MM.1S (cell line): ENCODE measurements around the gene KIAA1217.

ENCODE experiments used
- DNase-seq: peaks from one replicate; pipeline ENCODE4 v3.0.0-alpha.2; 2015
- H2AFZ ChIP-seq: fragments of 300-600 bp; sonication (generic); 2 replicates; pipeline ENCODE4 v1.6.0; 2016; ENCODE audit warnings: antibody characterized with exemption, low read length
- H3F3A ChIP-seq: fragments of 300-600 bp; sonication (generic); 2 replicates; pipeline ENCODE4 v1.6.1; 2016; ENCODE audit warnings: mild to moderate bottlenecking, antibody characterized with exemption, low read length, moderate library complexity, mixed read lengths; ENCODE audit not compliant: insufficient read depth
- H3K27ac ChIP-seq: fragments of 300-600 bp; sonication (generic); 2 replicates; pipeline ENCODE4 v1.5.1; 2016; ENCODE audit warnings: mild to moderate bottlenecking, low read length
- H3K27me3 ChIP-seq: fragments of 300-600 bp; sonication (generic); replicated peaks from 2 replicates; pipeline ENCODE4 v1.6.0; 2016; ENCODE audit warnings: low read length; ENCODE audit not compliant: insufficient read depth
- H3K36me3 ChIP-seq: fragments of 300-600 bp; sonication (generic); replicated peaks from 2 replicates; pipeline ENCODE4 v1.6.1; 2016; ENCODE audit warnings: mild to moderate bottlenecking, low read length, mixed read lengths; ENCODE audit not compliant: insufficient read depth
- H3K4me1 ChIP-seq: fragments of 300-600 bp; sonication (generic); 2 replicates; pipeline ENCODE4 v1.6.1; 2016; ENCODE audit warnings: low read length, mixed read lengths
- H3K4me2 ChIP-seq: fragments of 300-600 bp; sonication (generic); 2 replicates; pipeline ENCODE4 v1.6.0; 2016; ENCODE audit warnings: low read depth, low read length
- H3K4me3 ChIP-seq: fragments of 300-600 bp; sonication (generic); 2 replicates; pipeline ENCODE4 v1.5.1; 2016; ENCODE audit warnings: low read length, mixed read lengths
- H3K79me2 ChIP-seq: fragments of 300-600 bp; sonication (generic); 2 replicates; pipeline ENCODE4 v1.6.1; 2016; ENCODE audit warnings: mixed run types, low read length, mixed read lengths
- H3K9ac ChIP-seq: fragments of 300-600 bp; sonication (generic); 2 replicates; pipeline ENCODE4 v1.6.1; 2016; ENCODE audit warnings: low read length, mixed read lengths
- H3K9me2 ChIP-seq: fragments of 300-600 bp; sonication (generic); replicated peaks from 2 replicates; pipeline ENCODE4 v1.6.1; 2016; ENCODE audit warnings: mild to moderate bottlenecking, low read length, mixed read lengths; ENCODE audit not compliant: insufficient read depth
- H3K9me3 ChIP-seq: fragments of 300-600 bp; sonication (generic); replicated peaks from 2 replicates; pipeline ENCODE4 v1.6.1; 2016; ENCODE audit warnings: mild to moderate bottlenecking, low read length, mixed read lengths; ENCODE audit not compliant: insufficient read depth
- H4K20me1 ChIP-seq: fragments of 300-600 bp; sonication (generic); 2 replicates; pipeline ENCODE4 v1.6.1; 2016; ENCODE audit warnings: mild to moderate bottlenecking, low read length, moderate library complexity, mixed read lengths; ENCODE audit not compliant: insufficient read depth
- CTCF ChIP-seq: fragments of 300-600 bp; sonication (generic); IDR thresholded peaks from 2 replicates; pipeline ENCODE4 v1.5.1; 2016; ENCODE audit warnings: antibody characterized with exemption, low read length, mixed read lengths
- EZH2 ChIP-seq: fragments of 300-600 bp; sonication (generic); optimal IDR thresholded peaks from 2 replicates; pipeline ENCODE3; 2017; ENCODE audit warnings: low read depth, mild to moderate bottlenecking, antibody characterized with exemption, low read length, mixed read lengths
- EZH2phosphoT487 ChIP-seq: fragments of 300-600 bp; sonication (generic); IDR thresholded peaks from 2 replicates; pipeline ENCODE4 v1.6.1; 2018; ENCODE audit warnings: antibody characterized with exemption, low read length

The KIAA1217 gene

GRCh38 chr10:24574161-24574560 is 365.2 kb downstream of the KIAA1217 start:
- H3K4me3 ChIP-seq = no peak overlapping the region
- DNase-seq = no peak
- H3K4me1 ChIP-seq = no peaks in the 10 kb centered on the region
- TF ChIP-seq EZH2 (no peak), EZH2phosphoT487 (no peak), CTCF (no peak)
- H2AFZ ChIP-seq = no peak overlapping the region
- no peak overlapping the region for H3K4me2 ChIP-seq
- no peak overlapping the region for H3K27ac ChIP-seq
- no peaks in the 10 kb centered on the region for H3K27me3 ChIP-seq
- H3K36me3 ChIP-seq = no peaks in the 10 kb centered on the region
- H3K9ac ChIP-seq = no peak overlapping the region
- H3K9me2 ChIP-seq = no peaks in the 10 kb centered on the region
- no peaks in the 10 kb centered on the region for H3K79me2 ChIP-seq
- H3K9me3 ChIP-seq = no peaks in the 10 kb centered on the region
- no peaks in the 10 kb centered on the region for H4K20me1 ChIP-seq
- 0 out of 2 replicates have a peak, but pooled peaks cover 2% of the 10 kb centered on the region for H3F3A ChIP-seq

GRCh38 chr10:24574578-24575155 is 365.7 kb downstream of the KIAA1217 start:
- Histone ChIP-seq H3K4me1 (no peaks in the 10 kb centered on the region), H4K20me1 (no peaks in the 10 kb centered on the region), H3K27me3 (no peaks in the 10 kb centered on the region), H2AFZ (no peak overlapping the region), H3K9me3 (no peaks in the 10 kb centered on the region), H3F3A (0 out of 2 replicates have a peak, but pooled peaks cover 2% of the 10 kb centered on the region), H3K36me3 (no peaks in the 10 kb centered on the region), H3K9ac (no peak overlapping the region), H3K4me3 (no peak overlapping the region), H3K9me2 (no peaks in the 10 kb centered on the region), H3K27ac (no peak overlapping the region), H3K79me2 (no peaks in the 10 kb centered on the region), H3K4me2 (no peak overlapping the region)
- no peak for DNase-seq
- TF ChIP-seq EZH2phosphoT487 = no peak

- Histone ChIP-seq H3K4me1 (no peaks in the 10 kb centered on the region), H3K9me3 (no peaks in the 10 kb centered on the region), H3K27me3 (no peaks in the 10 kb centered on the region), H3K36me3 (no peaks in the 10 kb centered on the region), H4K20me1 (no peaks in the 10 kb centered on the region), H3F3A (0 out of 2 replicates have a peak, but pooled peaks cover 2% of the 10 kb centered on the region), H3K4me3 (no peak overlapping the region), H3K4me2 (no peak overlapping the region), H3K27ac (no peak overlapping the region), H3K9me2 (no peaks in the 10 kb centered on the region), H2AFZ (no peak overlapping the region), H3K9ac (no peak overlapping the region), H3K79me2 (no peaks in the 10 kb centered on the region)
- DNase-seq = no peak
- TF ChIP-seq EZH2 (no peak), EZH2phosphoT487 (no peak), CTCF (no peak)
These were observed 366.6 kb downstream of the KIAA1217 start for GRCh38 chr10:24575481-24576002.

- Histone ChIP-seq H3F3A (no peaks in the 10 kb centered on the region), H3K27me3 (no peaks in the 10 kb centered on the region), H3K36me3 (no peaks in the 10 kb centered on the region), H3K9me3 (no peaks in the 10 kb centered on the region), H3K4me3 (no peak overlapping the region), H3K27ac (no peak overlapping the region), H3K9ac (no peak overlapping the region), H4K20me1 (no peaks in the 10 kb centered on the region), H3K79me2 (no peaks in the 10 kb centered on the region), H3K9me2 (no peaks in the 10 kb centered on the region), H2AFZ (no peak overlapping the region), H3K4me2 (no peak overlapping the region), H3K4me1 (no peaks in the 10 kb centered on the region)
- no peak for DNase-seq
- TF ChIP-seq EZH2 (no peak), EZH2phosphoT487 (no peak), CTCF (no peak)
These were observed 370.5 kb downstream of the KIAA1217 start for GRCh38 chr10:24579448-24579847.
